HepG2 (cell line): ENCODE results near the gene TRIM34. TPM values are rescaled to one million over a fixed set of nuclear protein-coding genes. Genes with fewer than 3 reads are reported as not detected.

Source experiments
- ARNTL ChIP-seq: sonication (generic); formaldehyde crosslinking; IDR thresholded peaks from 2 replicates; pipeline ENCODE4 v1.4.0; 2020; ENCODE audit warnings: mild to moderate bottlenecking, missing genetic modification reagents
- ATF1 ChIP-seq: IDR thresholded peaks from 2 replicates; pipeline ENCODE4 v1.6.1; 2016; ENCODE audit warnings: mild to moderate bottlenecking, control low read depth
- BRF2 ChIP-seq: sonication (generic); formaldehyde crosslinking; IDR thresholded peaks from 2 replicates; pipeline ENCODE4 v1.8.1; 2022; ENCODE audit warnings: mild to moderate bottlenecking, missing genetic modification reagents
- CBX2 ChIP-seq, 2 experiments: fragments of 200-600 bp in 1 of 2; sonication (generic); formaldehyde crosslinking in 1 of 2; IDR thresholded peaks; 2 replicates each; pipeline versions ENCODE4 v1.7.0 to v1.8.1; 2018 to 2022; ENCODE audit warnings: low read depth in 2 of 2, low read length in 1 of 2, mild to moderate bottlenecking in 1 of 2, missing genetic modification reagents in 1 of 2
- CSRNP2 ChIP-seq: sonication (generic); formaldehyde crosslinking; conservative IDR thresholded peaks from 2 replicates; pipeline ENCODE4 v1.8.0; 2022; ENCODE audit warnings: low read depth, missing genetic modification reagents
- KDM2A ChIP-seq: sonication (generic); formaldehyde crosslinking; IDR thresholded peaks from 2 replicates; pipeline ENCODE4 v1.4.0; 2020; ENCODE audit warnings: low read depth, missing genetic modification reagents, borderline replicate concordance
- KDM5A ChIP-seq: fragments of 200-600 bp; sonication (generic); IDR thresholded peaks from 2 replicates; pipeline ENCODE4 v1.7.0; 2018; ENCODE audit warnings: antibody characterized with exemption, mild to moderate bottlenecking, low read length, borderline replicate concordance
- KLF12 ChIP-seq: sonication (generic); formaldehyde crosslinking; IDR thresholded peaks from 2 replicates; pipeline ENCODE4 v1.4.0; 2020; ENCODE audit warnings: missing genetic modification reagents, borderline replicate concordance
- MAFK ChIP-seq, 2 experiments: IDR thresholded peaks in 1 of 2; conservative IDR thresholded peaks in 1 of 2; 2 replicates each; pipeline ENCODE4 v1.6.1; 2011; ENCODE audit warnings: improper control_type of control experiment in 2 of 2, low read length in 2 of 2
- MAX ChIP-seq: IDR thresholded peaks from 2 replicates; pipeline ENCODE4 v1.6.1; 2012; ENCODE audit warnings: inconsistent platforms
- MLX ChIP-seq: IDR thresholded peaks from 2 replicates; pipeline ENCODE4 v1.6.1; 2016
- MTF1 ChIP-seq: sonication (generic); formaldehyde crosslinking; IDR thresholded peaks from 2 replicates; pipeline ENCODE4 v1.5.0; 2020; ENCODE audit warnings: missing genetic modification reagents
- NFATC3 ChIP-seq: sonication (generic); formaldehyde crosslinking; IDR thresholded peaks from 2 replicates; pipeline ENCODE4 v1.5.1; 2020; ENCODE audit warnings: mild to moderate bottlenecking, missing genetic modification reagents
- SAP130 ChIP-seq: IDR thresholded peaks from 2 replicates; pipeline ENCODE4 v1.6.1; 2016; ENCODE audit warnings: low read depth
- SCMH1 ChIP-seq: sonication (generic); formaldehyde crosslinking; IDR thresholded peaks from 2 replicates; pipeline ENCODE4 v1.9.0; 2021; ENCODE audit warnings: missing genetic modification reagents, mild to moderate bottlenecking, borderline replicate concordance
- SIX4 ChIP-seq: sonication (generic); formaldehyde crosslinking; IDR thresholded peaks from 2 replicates; pipeline ENCODE4 v1.4.0; 2020; ENCODE audit warnings: missing genetic modification reagents
- TEF ChIP-seq: sonication (generic); formaldehyde crosslinking; IDR thresholded peaks from 2 replicates; pipeline ENCODE4 v1.5.0; 2020; ENCODE audit warnings: missing genetic modification reagents
- ZBTB42 ChIP-seq: sonication (generic); formaldehyde crosslinking; IDR thresholded peaks from 2 replicates; pipeline ENCODE4 v1.5.0; 2020; ENCODE audit warnings: mild to moderate bottlenecking, missing genetic modification reagents
- ZHX1 ChIP-seq: sonication (generic); formaldehyde crosslinking; IDR thresholded peaks from 2 replicates; pipeline ENCODE4 v1.8.1; 2022; ENCODE audit warnings: low read depth, mild to moderate bottlenecking, missing genetic modification reagents
- ZIK1 ChIP-seq: sonication (generic); formaldehyde crosslinking; IDR thresholded peaks from 2 replicates; pipeline ENCODE4 v1.5.0; 2020; ENCODE audit warnings: mild to moderate bottlenecking, low read depth, missing genetic modification reagents, borderline replicate concordance
- ZMYM2 ChIP-seq: sonication (generic); formaldehyde crosslinking; IDR thresholded peaks from 2 replicates; pipeline ENCODE4 v1.8.0; 2022; ENCODE audit warnings: mild to moderate bottlenecking, missing genetic modification reagents
- ZNF383 ChIP-seq: sonication (generic); formaldehyde crosslinking; IDR thresholded peaks from 2 replicates; pipeline ENCODE4 v1.4.0; 2020; ENCODE audit warnings: missing genetic modification reagents, mild to moderate bottlenecking, borderline replicate concordance
- ZNF619 ChIP-seq: sonication (generic); formaldehyde crosslinking; IDR thresholded peaks from 2 replicates; pipeline ENCODE4 v1.4.0; 2020; ENCODE audit warnings: mild to moderate bottlenecking, missing genetic modification reagents
- polyA plus RNA-seq, 8 experiments: library from polyadenylated mRNA; depleted of rRNA in 3 of 8; stranded (reverse) in 7 of 8; unstranded in 1 of 8; fragments of >200 nt; fragmentation: Illumina TruSeq in 4 of 8; extraction: Trizol in 4 of 8; gene quantifications; 2 replicates each; pipeline versions ENCODE4 v1.2.1 to v1.2.3, GENCODE V29; 2011 to 2016; ENCODE audit warnings: low read depth in 4 of 8, missing spikeins in 1 of 8, mixed read lengths in 1 of 8; ENCODE audit not compliant: insufficient read depth in 1 of 8
- total RNA-seq, 5 experiments: library from RNA; depleted of rRNA; stranded (reverse); fragments of >200 nt; fragmentation: Illumina TruSeq; extraction: Trizol; gene quantifications; 2 replicates each; pipeline ENCODE4 v1.2.3, GENCODE V29; 2016; ENCODE audit warnings: low read depth in 1 of 5

TRIM34 gene
- total and polyA plus RNA-seq, 2 of the 13 experiments (the other 11 are each of a cell fraction or from before 2014, with no cell fraction given): 0.13 to 0.42 TPM

GRCh38 chr11:5684646-5685362 is 60.0 kb downstream of the TRIM34 start, which contains the start of gene TRIM5 (continued):
- TF ChIP-seq ZHX1 (CRISPR knock-in tag) (no peak), MTF1 (CRISPR knock-in tag) (no peak), CSRNP2 (CRISPR knock-in tag) (no peak), ZNF383 (CRISPR knock-in tag) (no peak), NFATC3 (no peak), KLF12 (CRISPR knock-in tag) (no peak), KDM2A (CRISPR knock-in tag) (no peak; the same call in 1 of the 2 replicates), BRF2 (CRISPR knock-in tag) (no peak), KDM5A (no peak), ARNTL (CRISPR knock-in tag) (no peak), MAFK (conservative IDR thresholded peaks at IDR 0.05 in 1 of 2, IDR thresholded peaks at IDR 0.05 in 1 of 2; ENCODE audit: low read length in 2 of 2) (no peak), SCMH1 (CRISPR knock-in tag) (no peak), ATF1 (CRISPR knock-in tag) (peak; percentile 73; the same call in 1 of the 2 replicates), MLX (CRISPR knock-in tag) (no peak), ZIK1 (no peak), TEF (no peak), ZNF619 (CRISPR knock-in tag) (no peak), MAX (peak; percentile 26; the same call in 1 of the 2 replicates), SIX4 (CRISPR knock-in tag) (no peak), ZMYM2 (CRISPR knock-in tag) (no peak), ZBTB42 (CRISPR knock-in tag) (no peak), SAP130 (CRISPR knock-in tag) (peak; percentile 59), CBX2 (IDR thresholded peaks at IDR 0.05; ENCODE audit: low read depth, low read length) (no peak), CBX2 (CRISPR knock-in tag; IDR thresholded peaks at IDR 0.05; ENCODE audit: low read depth) (no peak)
